A172 (cell line): ENCODE data around the gene SETD3. TPM values are rescaled to one million over a fixed set of nuclear protein-coding genes. Genes with fewer than 3 reads are reported as not detected.

ENCODE experiments used
- DNase-seq: peaks from one replicate; pipeline ENCODE4 v3.0.0-alpha.2; 2015; ENCODE audit warnings: low spot score
- total RNA-seq: library from RNA; depleted of rRNA; stranded (reverse); fragments of >200 nt; shearing (Covaris generic); gene quantifications from 2 replicates; pipeline ENCODE4 v1.2.3, GENCODE V29; 2014

Gene SETD3
- total RNA-seq, 1 experiment from 2014 or later, result 39.0 TPM

- no peak for DNase-seq
These were observed 19.9 kb downstream of the SETD3 start for GRCh38 chr14:99460793-99461192.

- no peak for DNase-seq
These were observed 21.1 kb downstream of the SETD3 start for GRCh38 chr14:99459481-99460100.

- DNase-seq, result no peak
These were observed 26.4 kb downstream of the SETD3 start for GRCh38 chr14:99454246-99454645.

GRCh38 chr14:99452968-99453367 is 27.7 kb downstream of the SETD3 start:
- no peak for DNase-seq

GRCh38 chr14:99451234-99451633 is 29.4 kb downstream of the SETD3 start:
- no peak for DNase-seq

DNA sequence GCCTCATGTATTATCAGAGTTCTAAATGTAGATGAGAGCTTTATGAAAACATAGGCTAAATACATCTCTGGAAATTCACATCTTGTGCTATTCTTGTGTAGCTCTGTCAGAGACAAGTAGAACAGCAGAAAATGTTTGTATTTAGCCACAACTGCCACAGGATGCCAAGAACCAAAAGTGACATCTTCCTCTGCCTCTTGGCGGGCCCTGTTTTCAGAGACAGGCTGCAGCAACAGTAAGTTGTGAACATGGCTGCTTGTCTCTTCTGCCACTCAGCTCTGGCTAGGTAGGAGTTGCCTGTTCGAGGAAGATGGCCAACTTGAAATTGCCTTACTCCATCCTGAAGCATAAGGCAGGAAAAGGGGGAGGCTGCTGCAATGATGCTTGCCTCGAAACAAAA is 30.4 kb downstream of the SETD3 start:
- DNase-seq, result no peak

DNA sequence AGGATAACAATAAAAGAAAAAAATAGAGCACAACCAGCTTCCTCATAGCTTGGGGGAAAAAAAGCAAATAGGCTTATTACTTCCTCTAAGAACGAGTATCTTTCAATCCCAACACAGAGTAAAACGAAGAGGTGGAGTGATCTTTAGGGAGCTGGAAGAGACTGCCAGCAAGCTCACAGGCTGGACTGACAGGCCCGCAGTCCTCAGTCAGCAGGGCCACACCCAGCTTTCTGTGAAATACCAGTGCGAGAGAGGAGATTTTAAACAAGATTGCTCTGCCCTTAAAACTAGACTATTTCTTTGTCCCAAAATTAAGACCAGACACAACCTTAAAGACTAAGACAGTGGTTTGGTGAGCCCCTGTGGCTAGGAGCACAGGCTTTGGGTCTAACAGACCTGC is 32.9 kb downstream of the SETD3 start:
- DNase-seq, result no peak

DNA sequence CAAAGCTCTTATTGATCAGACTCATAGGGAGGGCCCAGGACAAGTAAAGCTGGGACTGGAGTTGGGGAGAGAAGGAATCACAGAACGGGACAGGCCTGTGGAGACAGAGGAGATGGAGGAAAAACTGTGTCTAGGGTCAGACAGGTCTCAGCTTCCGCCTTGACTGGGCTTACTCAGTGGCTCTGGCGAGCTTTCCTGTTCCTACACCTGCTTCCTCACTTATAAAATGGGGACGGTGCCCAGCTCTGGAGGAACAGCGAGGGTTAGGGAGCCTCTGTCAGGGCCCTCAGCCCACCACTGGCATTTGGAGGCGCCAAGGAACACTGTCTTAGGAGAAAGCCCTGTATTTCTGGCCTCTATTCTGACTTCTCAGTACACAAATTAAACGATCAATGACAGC is 34.7 kb downstream of the SETD3 start:
- no peak for DNase-seq

DNA sequence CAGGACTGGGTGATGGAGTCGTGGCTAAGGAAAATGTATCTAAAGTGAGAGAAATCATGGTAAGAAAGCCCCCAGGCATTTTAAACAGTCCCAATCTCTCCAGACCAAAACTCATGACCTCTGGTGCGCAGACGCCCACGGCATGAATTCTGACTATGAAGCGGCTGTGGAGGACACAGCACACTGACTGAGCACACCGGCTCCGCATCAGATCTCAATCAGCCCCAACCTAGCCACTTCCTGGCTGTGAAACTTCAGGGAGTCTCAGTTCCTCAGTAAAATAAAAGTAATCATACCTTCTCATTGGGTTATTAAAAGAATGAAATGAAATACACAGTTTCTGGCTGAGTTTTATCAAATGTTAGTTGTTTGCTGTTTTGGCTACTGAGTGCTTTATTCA is 38.7 kb downstream of the SETD3 start:
- no peak for DNase-seq

GRCh38 chr14:99441157-99441870 is 39.3 kb downstream of the SETD3 start:
- no peak for DNase-seq

GRCh38 chr14:99440278-99440677 is 40.4 kb downstream of the SETD3 start:
- no peak for DNase-seq

DNA sequence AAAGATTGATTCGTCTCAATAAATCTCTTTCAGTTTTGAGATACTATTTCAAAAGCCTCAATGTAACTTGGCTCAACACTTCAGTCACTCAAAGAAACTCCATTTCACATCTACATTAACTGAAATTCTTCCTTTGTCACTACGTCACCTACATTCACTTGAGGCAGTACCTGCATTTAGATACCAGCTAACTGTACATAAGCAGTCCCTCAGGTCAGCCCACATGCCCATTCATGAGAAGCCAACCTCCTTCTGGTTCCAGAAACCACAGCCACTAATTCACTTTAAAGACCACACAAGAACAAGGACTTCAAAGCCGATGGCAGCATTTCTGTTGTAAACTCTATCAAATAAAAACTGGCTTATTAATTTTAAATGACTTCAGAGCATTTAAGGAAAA is 43.0 kb downstream of the SETD3 start:
- DNase-seq, result no peak

GRCh38 chr14:99436247-99437180 is 44.1 kb downstream of the SETD3 start:
- no peak for DNase-seq

DNA sequence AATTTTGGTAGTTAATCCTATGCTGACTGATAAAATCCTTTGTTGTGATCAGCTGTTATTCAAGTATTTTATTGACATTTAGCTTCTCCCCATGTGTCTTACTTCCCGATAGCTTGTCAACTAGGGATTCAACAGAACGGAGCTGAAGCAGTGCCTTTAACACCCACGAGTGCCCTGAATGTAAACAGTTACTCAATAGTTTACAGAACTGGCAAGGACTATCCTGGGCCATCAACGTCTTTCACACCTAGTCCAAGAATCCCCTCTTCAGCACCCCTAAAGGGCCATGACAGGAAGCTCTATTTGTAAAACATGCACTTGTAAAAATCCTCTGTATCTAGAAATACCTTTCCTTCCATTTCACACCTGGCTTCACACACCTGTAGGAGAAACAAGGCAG is 45.3 kb downstream of the SETD3 start:
- DNase-seq, result no peak

GRCh38 chr14:99432485-99432884 is 48.2 kb downstream of the SETD3 start:
- no peak for DNase-seq

DNA sequence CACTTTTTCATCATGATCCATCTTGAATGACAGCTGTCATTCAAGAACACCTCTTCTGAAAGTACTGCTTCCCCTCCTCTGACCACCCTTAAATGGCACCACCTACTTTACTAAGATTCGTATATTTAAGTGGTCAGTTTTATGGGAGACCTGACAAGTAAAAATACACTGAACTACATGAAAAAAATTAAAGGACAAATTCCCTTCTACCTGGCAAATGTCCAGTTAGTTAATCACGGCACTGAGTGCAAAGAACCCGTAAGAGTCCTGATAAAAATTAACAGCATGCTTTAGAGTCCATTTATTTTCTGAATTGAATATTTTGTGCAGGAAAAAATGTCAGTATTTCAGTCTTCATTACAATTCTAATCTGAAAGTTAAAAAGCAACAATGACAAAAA is 48.7 kb downstream of the SETD3 start:
- DNase-seq, result no peak

GRCh38 chr14:99430491-99430890 is 50.2 kb downstream of the SETD3 start:
- DNase-seq, result no peak

GRCh38 chr14:99427632-99428300 is 52.9 kb downstream of the SETD3 start:
- no peak for DNase-seq

- no peak for DNase-seq
These were observed 53.8 kb downstream of the SETD3 start for GRCh38 chr14:99426813-99427346.

DNA sequence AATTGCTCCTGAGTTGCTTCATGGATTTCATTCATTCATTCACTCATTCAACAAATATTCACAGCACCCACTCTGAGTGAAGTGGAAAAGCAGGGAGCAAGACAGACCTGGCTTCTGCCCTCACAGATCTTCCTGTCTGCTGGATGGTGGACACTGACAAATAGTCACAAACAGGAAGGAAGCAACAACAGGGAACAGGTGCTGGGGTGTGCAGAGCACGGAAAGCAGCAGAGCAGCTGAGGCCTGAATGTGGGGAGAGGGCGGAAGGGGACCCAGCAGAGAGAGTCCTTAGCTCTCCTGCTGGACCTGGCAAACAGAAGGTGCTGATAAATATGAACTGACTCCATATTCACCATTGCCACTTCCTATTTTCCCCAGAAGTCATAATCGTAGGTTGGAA is 54.4 kb downstream of the SETD3 start:
- DNase-seq, result no peak

DNA sequence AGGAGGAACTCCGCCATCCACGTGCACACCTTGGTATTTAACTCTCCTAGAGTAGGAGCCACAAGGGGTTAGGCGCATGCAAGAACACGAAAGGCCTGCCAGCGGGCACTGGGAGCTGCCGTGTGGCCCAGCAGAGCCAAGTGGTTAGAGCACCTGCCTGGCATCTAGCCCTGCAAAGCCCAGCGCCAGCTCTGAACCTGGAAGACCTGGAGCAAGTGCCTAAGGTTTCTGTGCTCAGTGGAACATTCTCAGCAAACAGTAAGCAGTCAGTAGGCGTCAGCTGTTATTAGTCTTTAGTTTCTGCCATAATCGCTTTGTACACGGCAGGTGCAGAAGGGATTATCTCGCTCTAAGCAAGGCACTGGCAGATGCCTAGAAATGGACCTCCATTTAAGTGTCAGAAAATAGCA is 55.4 kb downstream of the SETD3 start:
- no peak for DNase-seq
